PFSK-1 (cell line): ENCODE measurements around the gene B3GNT3.

ENCODE experiments used
- FOXP2 ChIP-seq: optimal IDR thresholded peaks from 2 replicates; pipeline ENCODE3; 2011; ENCODE audit warnings: borderline replicate concordance, control low read depth, inconsistent platforms; ENCODE audit not compliant: insufficient read depth; ENCODE audit errors: extremely low read length, extremely low read depth
- POLR2AphosphoS5 ChIP-seq: IDR thresholded peaks from 2 replicates; pipeline ENCODE4 v1.6.1; 2012; ENCODE audit warnings: low read depth, mild to moderate bottlenecking, control low read depth, low read length, moderate library complexity
- SIN3A ChIP-seq: IDR thresholded peaks from 2 replicates; pipeline ENCODE4 v1.6.1; 2012; ENCODE audit warnings: mild to moderate bottlenecking, low read length, moderate library complexity, borderline replicate concordance; ENCODE audit not compliant: insufficient read depth
- TAF1 ChIP-seq: IDR thresholded peaks from 2 replicates; pipeline ENCODE4 v1.6.1; 2012; ENCODE audit warnings: low read length, control low read depth, borderline replicate concordance; ENCODE audit not compliant: insufficient read depth
- TF ChIP-seq, protein P1 (sequence below), 2 experiments: IDR thresholded peaks; 2 replicates each; pipeline versions ENCODE4 v1.6.1 to v1.8.0; 2011 to 2012; ENCODE audit warnings: low read depth in 2 of 2, low read length in 2 of 2, control low read depth in 1 of 2, inconsistent platforms in 1 of 2, mild to moderate bottlenecking in 1 of 2, moderate library complexity in 1 of 2; ENCODE audit not compliant: insufficient read depth in 1 of 2

B3GNT3 gene

DNA sequence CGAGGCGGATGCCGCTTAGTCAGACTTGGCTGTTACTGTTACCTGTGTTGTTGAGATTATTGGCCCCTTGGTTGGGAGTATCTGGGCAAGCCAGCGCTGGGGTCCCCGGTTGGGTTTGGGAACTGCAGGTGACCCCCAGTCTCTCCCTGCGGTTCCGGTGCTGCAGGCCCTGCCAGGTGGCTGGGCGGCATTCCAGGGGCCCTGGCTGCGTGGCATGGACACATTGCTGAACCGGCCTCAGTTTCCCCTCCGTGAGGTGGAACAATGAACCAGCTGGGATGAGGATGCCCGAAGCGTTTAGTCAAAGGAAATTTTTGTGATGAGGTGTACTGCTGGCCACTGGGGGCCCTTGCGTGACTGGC is 538 bp downstream of the B3GNT3 start:
- no peak for TF ChIP-seq TAF1
- no peak for TF ChIP-seq FOXP2
- TF ChIP-seq POLR2AphosphoS5: no peak
- no peak for TF ChIP-seq SIN3A
- TF ChIP-seq, protein P1, sequence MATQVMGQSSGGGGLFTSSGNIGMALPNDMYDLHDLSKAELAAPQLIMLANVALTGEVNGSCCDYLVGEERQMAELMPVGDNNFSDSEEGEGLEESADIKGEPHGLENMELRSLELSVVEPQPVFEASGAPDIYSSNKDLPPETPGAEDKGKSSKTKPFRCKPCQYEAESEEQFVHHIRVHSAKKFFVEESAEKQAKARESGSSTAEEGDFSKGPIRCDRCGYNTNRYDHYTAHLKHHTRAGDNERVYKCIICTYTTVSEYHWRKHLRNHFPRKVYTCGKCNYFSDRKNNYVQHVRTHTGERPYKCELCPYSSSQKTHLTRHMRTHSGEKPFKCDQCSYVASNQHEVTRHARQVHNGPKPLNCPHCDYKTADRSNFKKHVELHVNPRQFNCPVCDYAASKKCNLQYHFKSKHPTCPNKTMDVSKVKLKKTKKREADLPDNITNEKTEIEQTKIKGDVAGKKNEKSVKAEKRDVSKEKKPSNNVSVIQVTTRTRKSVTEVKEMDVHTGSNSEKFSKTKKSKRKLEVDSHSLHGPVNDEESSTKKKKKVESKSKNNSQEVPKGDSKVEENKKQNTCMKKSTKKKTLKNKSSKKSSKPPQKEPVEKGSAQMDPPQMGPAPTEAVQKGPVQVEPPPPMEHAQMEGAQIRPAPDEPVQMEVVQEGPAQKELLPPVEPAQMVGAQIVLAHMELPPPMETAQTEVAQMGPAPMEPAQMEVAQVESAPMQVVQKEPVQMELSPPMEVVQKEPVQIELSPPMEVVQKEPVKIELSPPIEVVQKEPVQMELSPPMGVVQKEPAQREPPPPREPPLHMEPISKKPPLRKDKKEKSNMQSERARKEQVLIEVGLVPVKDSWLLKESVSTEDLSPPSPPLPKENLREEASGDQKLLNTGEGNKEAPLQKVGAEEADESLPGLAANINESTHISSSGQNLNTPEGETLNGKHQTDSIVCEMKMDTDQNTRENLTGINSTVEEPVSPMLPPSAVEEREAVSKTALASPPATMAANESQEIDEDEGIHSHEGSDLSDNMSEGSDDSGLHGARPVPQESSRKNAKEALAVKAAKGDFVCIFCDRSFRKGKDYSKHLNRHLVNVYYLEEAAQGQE (IDR thresholded peaks at IDR 0.05; ENCODE audit: insufficient read depth in 1 of 2, low read depth in 2 of 2, low read length in 2 of 2): no peak

DNA sequence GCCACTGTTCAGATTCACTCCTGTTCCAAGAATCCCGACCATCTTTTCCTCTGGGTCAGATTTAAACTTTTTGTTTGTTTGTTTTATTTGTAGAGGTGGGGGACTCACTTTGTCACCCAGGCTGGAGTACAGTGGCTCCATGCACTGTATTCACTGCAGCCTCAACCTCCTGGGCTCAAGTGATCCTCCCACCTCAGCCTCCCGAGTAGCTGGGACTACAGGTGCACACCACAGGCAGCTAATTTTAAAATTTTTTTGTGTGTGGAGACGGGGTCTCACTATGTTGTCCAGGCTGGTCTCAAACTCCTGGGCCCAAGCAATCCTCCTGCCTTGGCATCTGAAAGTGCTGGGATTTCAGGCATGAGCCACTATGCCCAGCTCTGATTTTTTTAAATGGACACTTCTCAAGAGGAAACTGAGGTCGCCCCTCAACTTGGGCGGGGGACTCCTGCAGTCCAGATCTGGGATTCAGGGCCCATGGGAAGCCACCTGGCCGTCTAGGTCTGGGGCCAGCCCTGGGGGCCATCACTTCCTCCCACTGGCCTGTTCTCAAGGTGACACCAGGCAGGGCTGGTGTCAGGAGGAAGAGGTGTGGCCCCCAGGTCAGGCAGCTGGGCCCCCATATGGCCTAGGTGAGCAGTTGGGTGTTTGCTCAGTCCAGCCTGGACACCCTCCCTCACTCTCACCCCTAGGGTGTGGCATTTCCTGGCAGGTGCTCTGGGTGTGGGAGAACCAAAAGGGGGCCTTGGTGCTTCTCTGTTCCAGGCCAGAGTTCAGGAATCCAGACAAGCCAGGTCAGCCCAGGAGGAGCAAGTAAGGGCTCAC is 1.3 kb downstream of the B3GNT3 start:
- TF ChIP-seq SIN3A (no peak), FOXP2 (no peak), TAF1 (no peak), POLR2AphosphoS5 (no peak)
- TF ChIP-seq, protein P1 (IDR thresholded peaks at IDR 0.05; ENCODE audit: insufficient read depth in 1 of 2, low read depth in 2 of 2, low read length in 2 of 2): no peak

DNA sequence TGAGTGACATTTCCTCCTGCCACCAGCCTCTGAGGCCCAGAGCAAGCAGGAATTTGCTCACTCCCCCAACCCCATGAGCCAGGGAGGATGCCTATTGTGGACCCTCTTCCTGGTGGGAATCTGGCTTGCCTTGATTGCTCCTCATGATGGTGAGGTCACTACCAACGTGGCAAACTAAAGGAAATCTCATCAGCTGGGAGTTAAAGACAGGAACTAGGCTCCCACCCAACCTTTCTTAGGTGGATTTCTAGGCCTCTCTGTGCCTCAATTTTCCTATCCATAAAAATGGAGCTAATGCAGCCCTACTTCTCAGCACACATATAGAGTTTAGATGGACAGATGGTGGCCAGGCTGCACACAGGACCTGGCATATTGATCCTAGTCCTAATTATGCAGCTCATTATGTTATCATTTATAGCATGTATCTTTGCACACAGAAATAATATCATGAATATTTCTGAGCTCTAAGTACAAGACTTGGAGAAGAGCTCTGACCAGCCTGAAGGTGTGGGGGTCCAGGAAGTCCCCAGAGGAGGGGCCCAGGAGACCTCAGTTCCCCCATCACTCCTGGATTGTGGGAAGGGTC is 2.0 kb downstream of the B3GNT3 start:
- no peak for TF ChIP-seq POLR2AphosphoS5
- TF ChIP-seq FOXP2: no peak
- no peak for TF ChIP-seq SIN3A
- no peak for TF ChIP-seq TAF1
- TF ChIP-seq, protein P1 (IDR thresholded peaks at IDR 0.05; ENCODE audit: insufficient read depth in 1 of 2, low read depth in 2 of 2, low read length in 2 of 2): no peak

DNA sequence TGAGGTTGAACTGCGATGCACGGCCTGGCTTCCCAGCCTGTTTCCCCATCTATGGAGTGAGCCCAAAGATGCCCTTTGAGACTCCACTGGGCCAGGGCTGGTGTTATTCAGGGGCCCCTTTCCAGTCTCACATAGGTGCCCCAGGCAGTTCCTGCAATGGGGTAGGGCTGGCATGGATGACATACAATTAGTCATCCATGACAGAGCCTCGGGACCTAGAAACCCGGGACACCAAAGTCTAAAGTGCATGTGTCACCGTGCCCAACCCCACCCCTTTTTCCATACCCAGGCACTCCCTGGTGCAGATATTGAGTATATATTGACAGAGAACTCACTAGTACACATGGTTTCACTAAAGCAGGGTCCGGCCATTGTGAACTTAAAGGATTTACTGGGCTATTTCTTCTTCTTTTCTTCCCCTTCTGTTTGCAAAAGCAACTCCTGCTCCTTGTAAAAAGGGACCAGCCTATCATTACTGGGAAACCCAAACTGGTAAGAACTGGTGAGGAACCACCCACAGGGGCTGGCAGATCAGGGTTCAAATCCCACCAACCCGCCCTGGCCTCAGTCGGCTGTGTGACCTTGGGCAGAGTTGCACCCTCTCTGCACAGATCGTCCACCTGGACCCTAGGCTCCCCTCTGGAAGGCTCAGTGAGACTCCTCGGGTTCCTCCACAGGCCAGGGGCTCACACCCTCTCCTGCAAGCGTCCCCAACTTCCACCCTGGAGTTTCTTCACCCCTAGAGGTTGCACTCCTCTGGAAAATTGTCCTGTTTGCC is 2.7 kb downstream of the B3GNT3 start:
- TF ChIP-seq SIN3A: no peak
- no peak for TF ChIP-seq FOXP2
- no peak for TF ChIP-seq POLR2AphosphoS5
- TF ChIP-seq TAF1: no peak
- TF ChIP-seq, protein P1 (IDR thresholded peaks at IDR 0.05; ENCODE audit: insufficient read depth in 1 of 2, low read depth in 2 of 2, low read length in 2 of 2): no peak
